HUDEP-2 (cell line): ENCODE results near the gene BCAS4.
"Not testable (repeated sequence)": the region's sequence is repeated elsewhere in the genome, so short reads cannot be mapped to it uniquely, and the experiment has no call there.

Source experiments
- DNase-seq, 76 experiments: peaks; one replicate each; lab custom pipeline; 2025; ENCODE audit not compliant: unreplicated experiment in 76 of 76; lab: John Stamatoyannopoulos, UW

The BCAS4 gene

DNA sequence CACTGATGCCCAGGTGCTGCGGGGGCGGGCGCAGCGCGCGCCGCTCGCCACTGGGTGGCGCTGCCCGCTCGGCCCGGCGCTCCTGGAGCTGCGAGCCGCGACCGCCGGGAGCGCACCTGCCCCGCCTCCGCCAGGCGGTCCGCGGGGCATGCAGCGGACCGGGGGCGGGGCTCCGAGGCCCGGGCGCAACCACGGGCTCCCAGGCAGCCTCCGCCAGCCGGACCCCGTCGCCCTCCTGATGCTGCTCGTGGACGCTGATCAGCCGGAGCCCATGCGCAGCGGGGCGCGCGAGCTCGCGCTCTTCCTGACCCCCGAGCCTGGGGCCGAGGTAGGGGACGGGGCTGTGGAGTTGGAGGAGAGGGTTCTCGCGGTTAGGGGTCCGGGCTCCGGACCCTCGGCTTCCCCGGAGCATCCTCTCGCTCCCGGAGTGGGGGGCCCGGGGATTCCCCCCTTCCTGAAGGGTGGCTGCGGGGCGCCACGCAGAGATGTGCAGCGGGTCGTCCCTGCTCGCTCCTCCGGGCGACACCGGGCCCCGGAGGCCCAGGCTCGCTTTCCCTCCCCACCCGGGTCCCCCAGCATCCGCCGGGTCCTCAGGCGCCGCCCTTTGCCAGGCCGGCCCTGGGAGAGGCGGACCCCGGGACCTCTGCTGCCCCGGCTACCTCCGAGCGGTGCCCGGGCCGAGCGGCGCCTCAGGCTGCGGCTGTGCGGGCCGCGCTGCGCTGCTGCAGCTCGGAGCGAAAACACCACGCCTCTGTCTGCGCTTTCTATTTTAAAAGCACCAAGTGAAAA lies at the start of gene BCAS4:
Gene BCAS4, plus strand, starts transcription at position 216 of the 789 bp plus-strand sequence. Its CDS starts 23 bp downstream, at position 239.
- peak in 62 of 76 experiments; percentile 3 to 79 (median 51) for DNase-seq

DNA sequence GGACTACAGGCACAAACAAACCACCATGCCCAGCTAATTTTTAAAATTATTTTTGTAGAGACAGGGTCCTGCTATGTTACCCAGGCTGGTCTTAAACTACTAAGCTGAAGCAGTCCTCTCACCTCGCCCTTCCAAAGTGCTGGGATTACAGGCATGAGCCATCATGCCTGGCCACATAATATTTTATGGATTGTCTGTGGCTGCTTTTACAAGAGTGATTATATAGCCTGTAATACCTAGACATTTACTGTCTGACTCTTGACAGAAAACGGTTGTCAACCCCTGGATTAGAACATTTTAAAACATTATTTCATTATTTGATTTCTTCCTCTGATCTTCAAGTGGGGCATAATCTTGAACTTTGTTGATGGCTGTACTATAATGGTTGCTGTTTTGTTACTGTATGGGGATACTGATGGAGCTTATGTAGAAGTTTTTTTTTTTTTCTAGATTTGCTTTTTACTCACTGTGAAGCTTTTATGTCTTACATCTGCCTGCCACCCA lies 49.2 kb upstream of the BCAS4 start:
- DNase-seq: no peak

GRCh38 chr20:50746138-50746940 lies 48.5 kb upstream of the BCAS4 start:
- DNase-seq: no peak

DNA sequence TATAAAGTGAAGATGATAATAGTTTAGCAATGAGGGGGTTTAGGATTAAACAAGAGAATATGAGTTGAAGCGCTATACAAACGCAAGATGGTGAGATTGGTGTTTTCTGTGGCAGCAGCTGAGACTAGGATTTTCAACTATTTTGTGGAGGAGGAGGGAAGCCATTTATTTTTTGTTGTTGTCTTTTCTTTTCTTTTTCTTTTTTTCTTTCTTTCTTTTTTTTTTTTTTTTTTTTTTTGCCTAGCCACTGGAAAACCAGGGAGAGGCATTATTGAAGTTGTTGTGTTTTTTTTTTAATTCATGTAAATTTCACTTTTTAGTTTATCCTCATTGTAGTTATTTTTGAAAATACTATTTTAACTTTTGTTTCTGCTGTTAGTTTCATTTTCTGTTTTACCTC lies 47.6 kb upstream of the BCAS4 start:
- DNase-seq: no peak

DNA sequence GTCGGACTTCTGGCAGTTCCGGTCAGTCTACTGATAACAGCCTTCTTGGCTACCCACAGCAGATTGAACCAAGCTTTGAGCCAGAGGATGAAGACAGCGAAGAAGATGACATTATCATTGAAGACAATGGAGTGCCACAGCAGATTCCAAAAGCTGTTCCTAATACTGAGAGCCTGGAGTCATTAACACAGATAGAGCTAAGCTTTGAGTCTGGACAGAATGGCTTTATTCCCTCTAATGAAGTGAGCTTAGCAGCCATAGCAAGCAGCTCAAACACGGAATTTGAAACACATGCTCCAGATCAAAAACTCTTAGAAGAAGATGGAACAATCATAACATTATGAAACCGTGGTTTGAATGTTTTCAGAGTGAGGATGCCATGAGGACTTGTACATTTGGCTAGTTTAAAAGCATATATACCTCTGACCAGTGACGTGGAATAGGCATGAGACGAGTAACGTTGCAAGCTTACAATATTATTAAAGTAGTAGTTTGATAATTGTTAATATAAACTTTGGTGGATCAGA lies 44.7 kb upstream of the BCAS4 start:
- no peak for DNase-seq

DNA sequence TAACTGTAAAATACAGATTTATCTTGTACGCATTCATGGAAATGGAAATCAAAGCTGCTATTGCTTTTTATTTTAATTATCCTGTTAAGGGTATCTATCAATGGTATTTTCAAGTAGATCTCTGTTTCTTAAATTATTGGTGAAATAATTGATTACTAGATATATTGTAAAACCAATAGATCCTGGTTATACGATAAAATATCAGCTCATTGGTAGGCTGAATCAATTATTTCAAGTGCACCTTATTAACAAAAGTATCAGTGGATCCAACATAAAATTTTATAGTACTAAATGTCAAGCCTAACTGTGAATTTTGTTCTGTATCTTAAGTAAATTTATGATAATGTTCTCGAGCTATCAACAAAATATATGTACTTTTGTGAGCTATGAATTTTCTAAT lies 41.7 kb upstream of the BCAS4 start:
- DNase-seq: no peak

DNA sequence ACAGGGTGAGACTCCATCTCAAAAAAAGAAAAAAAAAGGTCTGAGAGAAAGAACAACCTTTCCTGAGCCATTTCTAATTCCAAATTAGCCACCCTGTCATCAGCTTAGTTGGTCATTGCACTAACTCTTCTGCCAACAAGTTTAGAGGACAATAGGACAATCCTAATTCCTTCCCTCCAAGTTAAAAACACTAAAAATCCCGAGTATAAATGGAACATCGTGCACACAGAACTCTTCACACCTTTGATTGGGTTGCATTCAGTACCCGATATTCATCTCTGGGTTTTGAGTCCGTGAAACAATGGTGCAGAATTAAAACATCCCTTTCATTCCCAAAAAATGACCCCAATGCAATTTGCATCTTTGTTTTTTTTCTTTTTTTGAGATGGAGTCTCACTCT lies 40.4 kb upstream of the BCAS4 start:
- no peak for DNase-seq

- no peak for DNase-seq
Measured at GRCh38 chr20:50756447-50756846, 38.4 kb upstream of the BCAS4 start.

DNA sequence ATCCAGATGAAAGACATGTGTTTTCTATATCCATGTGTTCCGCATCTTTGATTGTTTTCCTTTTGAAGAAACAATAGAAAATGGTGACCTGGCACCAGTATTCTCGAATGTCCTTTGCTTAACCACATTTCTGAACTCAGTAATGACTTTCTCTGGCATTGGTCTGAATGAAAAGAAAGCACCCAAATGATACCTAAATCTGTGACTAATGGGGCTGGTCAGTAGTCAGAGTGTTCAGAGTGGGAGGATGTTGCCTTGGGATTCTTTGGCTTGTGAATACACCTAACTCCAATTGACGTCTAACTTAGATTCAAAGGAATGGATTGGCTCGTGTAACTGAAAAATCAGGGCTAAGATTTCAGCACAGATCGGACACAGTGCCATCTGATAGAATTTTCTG lies 36.4 kb upstream of the BCAS4 start:
- no peak for DNase-seq

- DNase-seq: no peak
Measured at GRCh38 chr20:50758992-50759391, 35.9 kb upstream of the BCAS4 start.

DNA sequence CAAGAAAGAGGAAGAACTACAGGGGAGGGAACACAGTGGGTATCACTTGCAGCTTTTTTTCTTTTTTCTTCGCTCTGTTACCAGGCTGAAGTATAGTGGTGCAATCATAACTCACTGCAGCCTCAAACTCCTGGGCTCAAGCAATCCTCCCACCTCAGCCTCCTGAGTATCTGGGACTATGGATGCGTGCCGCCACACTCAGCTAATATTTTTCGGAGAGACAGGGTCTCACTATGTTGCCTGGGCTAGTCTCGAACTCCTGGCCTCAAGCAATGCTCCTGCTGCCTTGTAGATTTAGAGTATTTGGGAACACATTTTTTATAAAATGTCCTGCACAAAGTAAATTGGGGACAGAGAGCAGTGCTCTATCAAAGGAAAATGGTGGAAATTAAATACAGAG lies 35.2 kb upstream of the BCAS4 start:
- no peak for DNase-seq

GRCh38 chr20:50762045-50762422 lies 32.8 kb upstream of the BCAS4 start:
- DNase-seq: no peak

DNA sequence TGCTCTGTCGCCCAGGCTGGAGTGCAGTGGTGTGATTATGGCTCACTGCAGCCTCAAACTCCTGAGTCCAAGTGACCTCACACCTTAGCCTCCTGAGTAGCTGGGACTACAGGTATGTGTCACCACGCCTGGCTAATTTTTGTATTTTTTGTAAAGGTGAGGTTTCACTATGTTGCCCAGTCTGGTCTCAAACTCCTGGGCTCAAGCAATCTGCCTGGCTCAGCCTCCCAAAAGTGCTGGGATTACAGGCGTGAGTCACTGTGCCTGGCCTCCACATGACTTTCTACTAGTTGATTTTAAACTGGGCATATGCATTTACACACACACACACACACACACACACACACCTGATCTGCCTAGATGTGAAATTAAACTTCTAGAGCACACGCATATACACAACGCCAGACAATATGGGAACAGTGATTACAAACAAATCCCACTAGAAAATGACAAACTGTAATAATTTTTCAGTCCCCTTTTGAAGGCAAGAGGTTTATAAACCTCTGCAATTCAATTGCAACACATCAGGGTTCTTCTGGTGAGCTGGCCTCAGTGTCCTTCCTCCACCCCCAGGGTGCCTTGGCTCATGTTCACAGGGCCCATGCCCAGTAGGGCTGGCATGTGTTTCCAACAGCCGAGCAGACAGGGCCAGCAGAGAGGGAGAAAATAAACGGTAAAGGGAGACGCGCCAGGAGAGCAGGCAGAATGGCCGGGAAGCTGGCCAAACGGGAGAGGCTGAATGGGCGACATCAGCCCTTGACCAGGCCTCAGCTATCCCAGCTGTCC lies 32.2 kb upstream of the BCAS4 start:
- no peak for DNase-seq

- not testable (repeated sequence) for DNase-seq
Measured at GRCh38 chr20:50763550-50764458, 31.1 kb upstream of the BCAS4 start.

DNA sequence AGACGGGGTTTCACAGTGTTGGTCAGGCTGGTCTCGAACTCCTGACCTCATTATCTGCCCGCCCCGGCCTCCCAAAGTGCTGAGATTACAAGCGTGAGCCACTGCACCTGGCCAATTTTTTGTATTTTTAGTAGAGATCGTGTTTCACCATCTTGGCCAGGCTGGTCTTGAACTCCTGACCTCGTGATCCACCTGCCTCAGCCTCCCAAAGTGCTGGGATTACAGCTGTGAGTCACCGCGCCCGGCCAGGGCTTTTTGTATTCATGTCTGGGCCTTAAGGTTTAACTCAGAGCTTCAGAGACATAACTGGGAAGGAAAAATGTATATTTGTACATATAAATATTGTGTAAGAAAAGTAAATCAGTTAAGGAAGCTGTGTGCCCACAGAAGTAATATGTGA lies 29.6 kb upstream of the BCAS4 start:
- DNase-seq: not testable (repeated sequence)

DNA sequence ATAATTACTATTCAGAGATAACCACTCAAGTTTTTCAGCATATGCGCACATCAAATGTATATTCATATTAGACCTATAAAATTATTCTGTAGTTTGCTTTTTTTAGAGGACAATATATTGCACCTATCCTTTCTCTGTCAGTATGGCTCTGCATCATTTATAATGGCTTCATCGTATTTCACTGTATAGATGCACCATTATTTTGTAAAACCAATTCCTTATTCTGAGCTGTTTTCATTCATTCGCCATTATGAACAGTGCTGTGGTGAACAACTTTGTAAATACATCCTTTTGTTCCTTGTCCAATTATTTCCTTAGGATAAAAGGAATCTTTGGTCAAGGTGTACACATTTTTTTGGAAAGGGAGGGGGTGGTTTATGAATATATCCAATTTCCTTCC lies 29.2 kb upstream of the BCAS4 start:
- no peak for DNase-seq

DNA sequence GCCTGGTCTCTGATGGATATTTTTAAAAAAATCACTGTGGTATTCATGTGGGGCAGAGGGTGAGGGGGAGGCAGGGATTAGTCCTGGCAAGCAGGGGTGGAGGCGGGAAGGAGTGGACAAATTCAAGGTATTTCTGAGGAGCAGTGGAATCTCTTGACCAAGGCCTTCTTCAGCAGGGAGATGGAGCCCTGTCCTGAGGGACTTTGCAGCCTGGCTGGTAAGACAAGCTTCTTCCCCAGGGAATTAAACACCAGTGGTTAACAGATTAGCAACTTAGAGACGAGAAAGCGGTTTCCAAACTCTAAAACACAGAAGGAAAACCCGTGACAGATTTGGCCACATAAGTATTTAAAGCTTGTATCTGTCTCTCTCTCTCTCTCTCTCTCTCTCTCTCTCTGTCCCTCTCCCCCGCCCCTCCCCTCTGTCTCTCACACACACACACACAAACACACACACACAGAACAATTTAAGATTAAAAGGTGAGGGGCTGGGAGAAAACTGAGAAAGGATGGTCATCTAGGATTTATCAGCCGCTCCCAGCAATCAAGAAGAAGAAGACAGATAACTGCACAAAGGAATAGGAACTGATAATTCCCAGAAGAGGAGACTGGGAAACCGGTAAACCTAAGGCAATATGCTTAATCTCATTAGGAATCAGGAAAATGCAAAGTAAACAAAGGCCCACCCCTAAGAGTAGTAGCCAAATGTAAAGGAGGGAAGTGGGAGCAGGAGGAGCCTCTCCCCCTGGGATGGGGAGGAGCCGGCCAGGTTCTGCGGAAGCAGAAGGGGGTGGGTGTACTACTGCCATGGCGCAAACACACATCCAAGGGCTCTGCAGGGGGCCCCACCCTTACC lies 27.7 kb upstream of the BCAS4 start:
- DNase-seq: not testable (repeated sequence)

GRCh38 chr20:50768991-50769390 lies 25.9 kb upstream of the BCAS4 start:
- DNase-seq: not testable (repeated sequence)
